ENCODE measurements around the gene ALK.
"Not testable (repeated sequence)": the region's sequence is repeated elsewhere in the genome, so short reads cannot be mapped to it uniquely, and the experiment has no call there.

The ALK gene

DNA sequence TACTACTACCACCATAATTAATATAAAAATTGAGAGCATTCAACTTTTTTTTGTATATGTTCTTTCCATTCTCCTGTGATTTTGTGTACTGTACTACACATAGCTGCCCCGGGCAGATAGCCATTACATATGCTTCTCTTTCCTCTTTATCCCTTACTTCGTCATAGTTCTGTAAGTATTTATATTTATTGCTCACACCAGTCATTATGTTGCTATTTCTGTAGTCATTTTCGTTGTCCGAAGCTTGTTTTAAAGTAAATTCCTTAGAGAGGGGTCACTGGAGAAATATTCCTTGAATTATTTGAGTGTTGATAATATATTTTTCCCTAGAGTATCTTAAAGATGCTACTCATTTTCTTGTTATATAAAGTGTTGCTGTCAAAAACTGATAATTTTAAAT lies 662.2 kb downstream of the ALK start:
- H3K36me3 ChIP-seq (ENCODE audit: insufficient read depth, insufficient read length, low read length): no peaks in the 10 kb centered on the region
- H3K9ac ChIP-seq (ENCODE audit: insufficient read length, low read depth): no peak overlapping the region
- H3K4me1 ChIP-seq (ENCODE audit: insufficient read depth, insufficient read length): no peaks in the 10 kb centered on the region
- no peak overlapping the region for H3K4me3 ChIP-seq (ENCODE audit: insufficient read length, low read depth)
- no peak for TF ChIP-seq SUZ12 (IDR thresholded peaks at IDR 0.05; ENCODE audit: extremely low read depth, insufficient read depth, insufficient read length)
- TF ChIP-seq YY1 (IDR thresholded peaks at IDR 0.05; ENCODE audit: insufficient read depth, insufficient read length): no peak
- TF ChIP-seq ZNF274 (IDR thresholded peaks at IDR 0.05; ENCODE audit: low read depth, low read length): no peak
- no peaks in the 10 kb centered on the region for H3K27me3 ChIP-seq (ENCODE audit: insufficient read depth, insufficient read length)
- H3K9me3 ChIP-seq (ENCODE audit: insufficient read depth, low read length): no peaks in the 10 kb centered on the region
- no peak for DNase-seq (ENCODE audit: low read depth, low spot score)

DNA sequence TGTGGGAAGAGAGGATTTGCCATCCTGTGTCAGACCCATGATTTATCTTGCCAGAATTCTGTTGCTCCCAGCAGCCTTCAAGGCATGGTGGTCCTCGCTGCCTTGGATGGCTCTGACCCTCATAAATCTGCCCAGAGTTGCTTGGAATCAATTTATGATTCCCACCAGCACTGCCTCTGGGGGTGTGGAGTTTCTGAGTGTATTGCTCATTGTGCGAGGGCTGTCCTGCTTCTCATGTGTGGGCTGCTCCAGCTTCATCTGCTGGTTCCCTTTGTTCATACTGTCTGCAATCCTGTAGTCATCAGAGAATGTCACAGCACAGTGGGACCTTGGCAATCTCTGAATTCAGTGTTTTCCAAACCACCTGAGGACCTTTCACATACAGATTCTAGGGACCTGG lies 666.4 kb downstream of the ALK start:
- Histone ChIP-seq H3K27me3 (ENCODE audit: insufficient read depth, insufficient read length) (no peaks in the 10 kb centered on the region), H3K9me3 (ENCODE audit: insufficient read depth, low read length) (no peaks in the 10 kb centered on the region), H3K4me1 (ENCODE audit: insufficient read depth, insufficient read length) (no peaks in the 10 kb centered on the region), H3K9ac (ENCODE audit: insufficient read length, low read depth) (no peak overlapping the region), H3K36me3 (ENCODE audit: insufficient read depth, insufficient read length, low read length) (no peaks in the 10 kb centered on the region), H3K4me3 (ENCODE audit: insufficient read length, low read depth) (no peak overlapping the region)
- TF ChIP-seq SUZ12 (IDR thresholded peaks at IDR 0.05; ENCODE audit: extremely low read depth, insufficient read depth, insufficient read length) (no peak), ZNF274 (IDR thresholded peaks at IDR 0.05; ENCODE audit: low read depth, low read length) (no peak), YY1 (IDR thresholded peaks at IDR 0.05; ENCODE audit: insufficient read depth, insufficient read length) (no peak)
- DNase-seq (ENCODE audit: low read depth, low spot score): no peak

DNA sequence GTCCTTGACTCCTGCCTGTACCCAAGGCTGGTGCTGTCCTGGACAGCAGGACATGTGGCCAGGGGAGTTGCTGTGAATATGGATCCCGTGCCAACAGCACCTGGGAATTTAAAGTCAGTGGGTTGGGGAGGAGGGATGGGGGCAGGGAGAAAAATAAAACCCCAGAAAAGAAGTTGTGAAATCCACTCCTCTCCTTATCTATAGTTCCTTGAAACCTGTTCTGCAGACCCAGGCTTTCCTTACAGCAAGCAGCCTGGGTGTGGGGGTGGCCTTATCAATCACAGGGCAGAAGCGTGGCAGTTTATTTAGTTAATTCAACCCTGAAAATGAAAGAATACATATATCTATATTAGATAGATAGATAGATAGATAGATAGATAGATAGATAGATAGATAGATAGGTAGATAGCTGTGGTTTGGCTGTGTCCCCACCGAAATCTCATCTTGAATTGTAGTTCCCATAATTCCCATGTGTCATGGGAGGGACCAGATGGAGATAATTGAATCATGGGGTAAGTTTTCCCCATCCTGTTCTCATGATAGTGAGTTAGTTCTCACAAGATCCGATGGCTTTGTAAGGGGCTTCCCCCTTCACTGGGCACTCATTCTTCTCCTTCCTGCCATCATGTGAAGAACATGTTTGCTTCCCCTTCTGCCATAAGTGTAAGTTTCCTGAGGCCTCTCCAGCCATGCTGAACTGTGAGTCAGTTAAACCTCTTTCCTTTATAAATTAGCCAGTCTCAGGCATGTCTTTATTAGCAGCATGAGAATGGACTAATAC lies 667.7 kb downstream of the ALK start:
- H3K27me3 ChIP-seq (ENCODE audit: insufficient read depth, insufficient read length); H3K9me3 ChIP-seq (ENCODE audit: insufficient read depth, low read length); H3K9ac ChIP-seq (ENCODE audit: insufficient read length, low read depth); H3K36me3 ChIP-seq (ENCODE audit: insufficient read depth, insufficient read length, low read length); DNase-seq (ENCODE audit: low read depth, low spot score); H3K4me3 ChIP-seq (ENCODE audit: insufficient read length, low read depth); H3K4me1 ChIP-seq (ENCODE audit: insufficient read depth, insufficient read length): not testable (repeated sequence)

DNA sequence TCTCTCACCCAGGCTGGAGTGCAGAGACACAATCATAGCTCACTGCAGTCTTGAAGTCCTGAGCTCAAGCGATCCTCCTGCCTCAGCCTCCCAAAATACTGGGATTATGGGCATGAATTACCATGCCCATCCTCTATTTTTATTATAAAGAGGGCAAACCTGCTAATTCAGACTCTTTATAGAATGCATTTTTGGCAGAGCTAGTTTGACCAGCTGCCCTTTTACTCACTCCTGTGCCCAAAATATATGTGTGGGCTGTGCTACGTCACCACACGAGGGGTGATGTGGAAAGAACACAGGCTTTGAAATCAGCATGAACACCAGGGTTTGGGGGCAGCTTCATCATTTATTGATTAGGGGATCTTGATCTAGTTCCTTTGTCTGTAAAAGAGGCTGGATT lies 668.4 kb downstream of the ALK start:
- Histone ChIP-seq H3K9ac (ENCODE audit: insufficient read length, low read depth) (no peak overlapping the region), H3K4me1 (ENCODE audit: insufficient read depth, insufficient read length) (no peaks in the 10 kb centered on the region), H3K36me3 (ENCODE audit: insufficient read depth, insufficient read length, low read length) (no peaks in the 10 kb centered on the region), H3K27me3 (ENCODE audit: insufficient read depth, insufficient read length) (no peaks in the 10 kb centered on the region), H3K9me3 (ENCODE audit: insufficient read depth, low read length) (no peaks in the 10 kb centered on the region), H3K4me3 (ENCODE audit: insufficient read length, low read depth) (no peak overlapping the region)
- no peak for TF ChIP-seq SUZ12 (IDR thresholded peaks at IDR 0.05; ENCODE audit: extremely low read depth, insufficient read depth, insufficient read length)
- TF ChIP-seq YY1 (IDR thresholded peaks at IDR 0.05; ENCODE audit: insufficient read depth, insufficient read length): no peak
- TF ChIP-seq ZNF274 (IDR thresholded peaks at IDR 0.05; ENCODE audit: low read depth, low read length): no peak
- DNase-seq (ENCODE audit: low read depth, low spot score): no peak

DNA sequence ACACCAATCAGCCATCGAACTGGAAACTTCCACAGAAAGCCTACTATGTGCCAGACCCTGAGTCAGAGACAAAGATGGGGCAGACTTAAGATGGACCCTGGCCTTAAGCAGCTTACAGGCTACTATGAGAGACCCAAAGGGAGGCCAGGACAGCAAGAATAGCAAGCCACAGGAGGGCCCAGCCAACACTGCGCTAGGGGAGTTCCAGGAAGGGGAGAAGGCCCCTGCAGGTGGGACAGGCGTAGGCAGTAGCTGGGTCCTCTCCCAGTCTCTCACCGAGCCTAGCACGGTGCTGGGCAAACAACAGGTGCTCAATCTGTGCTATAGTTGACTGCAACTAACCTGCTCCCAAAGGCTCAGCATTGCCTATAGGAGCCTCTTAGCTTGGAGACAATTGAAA lies 670.0 kb downstream of the ALK start:
- Histone ChIP-seq H3K27me3 (ENCODE audit: insufficient read depth, insufficient read length) (no peaks in the 10 kb centered on the region), H3K36me3 (ENCODE audit: insufficient read depth, insufficient read length, low read length) (no peaks in the 10 kb centered on the region), H3K9me3 (ENCODE audit: insufficient read depth, low read length) (no peaks in the 10 kb centered on the region), H3K4me1 (ENCODE audit: insufficient read depth, insufficient read length) (no peaks in the 10 kb centered on the region), H3K4me3 (ENCODE audit: insufficient read length, low read depth) (no peak overlapping the region), H3K9ac (ENCODE audit: insufficient read length, low read depth) (no peak overlapping the region)
- DNase-seq (ENCODE audit: low read depth, low spot score): no peak
- TF ChIP-seq YY1 (IDR thresholded peaks at IDR 0.05; ENCODE audit: insufficient read depth, insufficient read length) (no peak), SUZ12 (IDR thresholded peaks at IDR 0.05; ENCODE audit: extremely low read depth, insufficient read depth, insufficient read length) (no peak), ZNF274 (IDR thresholded peaks at IDR 0.05; ENCODE audit: low read depth, low read length) (no peak)

DNA sequence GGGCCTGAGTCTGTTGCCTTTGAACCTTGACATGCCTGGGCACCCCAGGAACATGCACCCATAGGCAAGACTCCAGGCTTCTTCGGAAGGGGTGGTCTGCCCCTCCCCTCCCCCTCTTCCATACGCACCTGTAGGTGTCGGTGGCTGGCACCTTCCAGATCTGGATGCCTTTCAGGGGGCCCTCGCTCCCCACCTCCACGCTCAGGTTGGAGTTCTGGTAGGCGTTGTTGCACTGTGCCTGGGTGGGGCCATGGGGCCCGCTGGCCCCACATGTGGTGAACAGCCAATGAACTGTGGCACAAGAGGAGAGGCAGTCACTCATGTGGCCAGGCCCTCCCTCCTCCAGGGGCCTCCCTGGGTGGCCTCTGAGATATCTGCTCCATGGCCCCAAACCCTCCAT lies 670.4 kb downstream of the ALK start:
- Histone ChIP-seq H3K4me3 (ENCODE audit: insufficient read length, low read depth) (no peak overlapping the region), H3K4me1 (ENCODE audit: insufficient read depth, insufficient read length) (no peaks in the 10 kb centered on the region), H3K36me3 (ENCODE audit: insufficient read depth, insufficient read length, low read length) (no peaks in the 10 kb centered on the region), H3K9ac (ENCODE audit: insufficient read length, low read depth) (no peak overlapping the region), H3K9me3 (ENCODE audit: insufficient read depth, low read length) (no peaks in the 10 kb centered on the region), H3K27me3 (ENCODE audit: insufficient read depth, insufficient read length) (no peaks in the 10 kb centered on the region)
- no peak for TF ChIP-seq YY1 (IDR thresholded peaks at IDR 0.05; ENCODE audit: insufficient read depth, insufficient read length)
- TF ChIP-seq SUZ12 (IDR thresholded peaks at IDR 0.05; ENCODE audit: extremely low read depth, insufficient read depth, insufficient read length): no peak
- TF ChIP-seq ZNF274 (IDR thresholded peaks at IDR 0.05; ENCODE audit: low read depth, low read length): no peak
- no peak for DNase-seq (ENCODE audit: low read depth, low spot score)

DNA sequence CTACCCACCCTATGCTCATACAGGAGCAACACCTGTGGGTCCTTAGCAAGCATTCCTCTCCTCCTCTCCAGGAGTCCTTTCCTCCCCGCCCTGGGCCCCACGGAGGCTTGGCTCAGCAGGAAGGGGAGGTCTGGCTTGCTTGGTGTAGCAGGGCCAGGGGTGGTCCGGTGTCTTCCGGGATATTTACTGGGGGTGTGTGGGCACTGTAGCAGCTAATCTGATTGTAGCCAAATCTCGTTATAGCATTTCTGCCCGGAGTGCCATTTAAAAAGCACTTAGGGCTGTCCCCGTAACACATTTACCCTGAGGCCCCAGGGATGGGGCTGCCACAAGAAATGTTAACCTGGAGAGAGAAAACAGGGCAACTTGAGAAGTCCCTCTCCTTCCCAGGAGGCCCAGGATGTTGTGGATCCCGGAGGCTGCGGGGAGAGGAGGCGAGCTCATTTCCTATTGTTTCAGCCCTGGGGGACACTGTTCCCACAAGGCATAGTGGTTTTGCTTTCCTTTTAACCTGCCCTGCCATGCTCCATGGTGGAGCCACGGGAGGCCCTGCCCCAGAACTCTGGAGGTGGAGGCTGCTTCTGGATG lies 671.6 kb downstream of the ALK start:
- no peak overlapping the region for H3K4me3 ChIP-seq (ENCODE audit: insufficient read length, low read depth)
- no peaks in the 10 kb centered on the region for H3K4me1 ChIP-seq (ENCODE audit: insufficient read depth, insufficient read length)
- H3K9me3 ChIP-seq (ENCODE audit: insufficient read depth, low read length): no peaks in the 10 kb centered on the region
- H3K9ac ChIP-seq (ENCODE audit: insufficient read length, low read depth): no peak overlapping the region
- no peaks in the 10 kb centered on the region for H3K27me3 ChIP-seq (ENCODE audit: insufficient read depth, insufficient read length)
- TF ChIP-seq YY1 (IDR thresholded peaks at IDR 0.05; ENCODE audit: insufficient read depth, insufficient read length) (no peak), SUZ12 (IDR thresholded peaks at IDR 0.05; ENCODE audit: extremely low read depth, insufficient read depth, insufficient read length) (no peak), ZNF274 (IDR thresholded peaks at IDR 0.05; ENCODE audit: low read depth, low read length) (no peak)
- H3K36me3 ChIP-seq (ENCODE audit: insufficient read depth, insufficient read length, low read length): no peaks in the 10 kb centered on the region
- DNase-seq (ENCODE audit: low read depth, low spot score): no peak

Data from NT2/D1 (cell line).